RPMI7951 (cell line): ENCODE results near the gene PCBP3. TPM values are rescaled to one million over a fixed set of nuclear protein-coding genes. Genes with fewer than 3 reads are reported as not detected.

Source experiments
- DNase-seq: peaks from one replicate; pipeline ENCODE4 v3.0.0-alpha.2; 2012; ENCODE audit warnings: low read depth
- total RNA-seq: library from RNA; depleted of rRNA; stranded (reverse); fragments of >200 nt; shearing (Covaris generic); gene quantifications from 2 replicates; pipeline ENCODE4 v1.2.3, GENCODE V29; 2014

Gene PCBP3
- total RNA-seq, 1 experiment from 2014 or later = 4.0 TPM

GRCh38 chr21:45753445-45753844, 109.9 kb downstream of the PCBP3 start:
- no peak for DNase-seq

- DNase-seq = no peak
Measured at GRCh38 chr21:45756029-45756428, 112.5 kb downstream of the PCBP3 start.

DNA sequence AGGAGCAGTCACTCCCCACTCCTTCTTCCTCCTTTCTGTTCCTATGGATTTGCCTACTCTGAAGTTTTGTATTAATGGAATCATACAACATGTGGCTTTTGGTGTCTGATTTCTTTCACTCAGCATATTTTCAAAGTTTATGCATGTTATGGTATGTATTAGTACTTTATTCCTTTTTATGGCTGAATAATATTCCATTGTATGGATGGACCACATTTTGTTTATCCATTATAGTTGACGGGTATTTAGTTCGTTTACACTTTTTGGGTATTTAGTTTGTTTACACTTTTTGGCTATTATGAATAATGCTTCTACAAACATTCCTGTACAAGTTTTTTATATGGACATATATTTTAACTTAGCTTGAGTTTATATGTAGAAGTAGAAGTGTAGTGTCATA, 113.1 kb downstream of the PCBP3 start:
- no peak for DNase-seq

- DNase-seq = no peak
Measured at GRCh38 chr21:45761704-45762103, 118.2 kb downstream of the PCBP3 start.

DNA sequence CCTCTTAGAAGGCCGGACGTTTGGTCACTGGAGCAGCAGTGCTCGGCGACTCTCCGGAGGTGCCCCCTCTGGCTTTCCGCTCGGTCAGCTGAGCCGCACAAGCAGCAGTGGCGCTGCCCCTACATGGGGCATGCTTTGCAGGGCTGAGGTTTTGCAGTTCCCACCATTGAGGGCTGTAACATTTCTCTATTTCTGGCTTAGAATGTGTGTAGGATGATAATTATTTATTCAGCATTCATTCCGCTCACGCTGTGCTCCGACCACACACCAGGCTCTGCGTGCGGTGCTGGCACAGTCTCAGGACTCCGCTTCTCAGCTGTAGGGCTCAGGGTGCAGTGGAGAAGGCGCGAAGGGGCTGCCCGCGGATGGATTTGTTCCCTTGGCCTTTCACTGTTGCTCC, 119.5 kb downstream of the PCBP3 start:
- no peak for DNase-seq

DNA sequence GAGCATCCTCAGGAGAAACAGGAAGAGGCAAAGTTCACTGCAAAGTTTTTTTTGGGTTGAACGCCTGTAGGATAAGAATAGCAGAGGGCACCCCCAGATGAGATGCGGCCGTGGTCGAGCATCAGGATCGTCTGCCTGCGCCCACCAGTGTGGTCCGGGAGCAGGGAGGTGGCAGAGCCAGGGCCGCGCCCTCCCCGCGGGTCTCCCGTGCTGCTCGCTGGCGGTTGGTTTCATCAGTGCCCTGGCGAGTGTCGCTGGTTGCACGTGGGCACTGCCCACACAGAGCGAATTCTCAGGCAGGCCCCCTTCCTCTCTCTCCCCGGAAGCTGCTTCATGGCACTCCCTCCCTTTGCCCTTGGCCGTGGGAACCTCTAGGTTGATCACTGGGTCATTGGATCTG, 120.0 kb downstream of the PCBP3 start:
- DNase-seq = no peak

DNA sequence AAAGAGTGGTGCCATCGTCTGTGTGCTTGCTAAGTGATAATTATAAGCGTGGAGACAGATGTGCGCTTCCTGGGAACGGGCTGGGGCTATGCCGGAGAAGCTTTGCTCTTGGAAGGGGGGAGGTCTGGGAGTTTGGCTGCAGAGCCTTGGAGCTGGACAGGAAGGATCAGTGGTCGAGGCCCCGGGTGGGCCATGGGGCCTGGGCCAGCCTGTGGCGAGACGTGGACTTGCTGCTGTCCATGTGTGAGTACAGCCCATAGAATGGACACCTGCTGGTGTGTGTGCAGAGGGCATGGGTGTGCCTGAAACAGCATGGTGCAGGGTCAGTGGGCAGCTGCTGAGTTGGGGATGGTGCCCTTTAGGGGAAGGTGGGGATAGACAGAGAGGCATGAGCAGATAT, 121.3 kb downstream of the PCBP3 start:
- DNase-seq = no peak

DNA sequence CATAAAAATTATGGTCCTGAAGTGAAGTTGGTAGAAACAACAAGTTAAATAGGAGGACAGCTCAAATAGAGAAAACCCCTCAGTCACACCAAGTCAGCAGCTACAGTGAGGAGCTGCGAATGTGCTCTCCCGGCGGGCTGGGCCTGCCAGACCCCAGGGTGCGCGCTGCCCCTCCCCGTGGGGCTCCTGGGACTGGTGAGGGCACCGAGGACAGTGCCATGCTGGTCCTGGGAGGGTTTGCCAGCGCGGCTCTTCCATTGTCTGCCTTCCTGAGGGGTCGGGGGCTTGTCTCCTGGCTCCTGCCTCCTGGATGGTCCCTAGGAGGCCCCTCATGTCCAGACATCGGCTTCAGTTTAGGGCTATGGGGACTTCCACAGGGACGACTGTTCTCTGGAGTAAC, 121.8 kb downstream of the PCBP3 start:
- DNase-seq = no peak

DNA sequence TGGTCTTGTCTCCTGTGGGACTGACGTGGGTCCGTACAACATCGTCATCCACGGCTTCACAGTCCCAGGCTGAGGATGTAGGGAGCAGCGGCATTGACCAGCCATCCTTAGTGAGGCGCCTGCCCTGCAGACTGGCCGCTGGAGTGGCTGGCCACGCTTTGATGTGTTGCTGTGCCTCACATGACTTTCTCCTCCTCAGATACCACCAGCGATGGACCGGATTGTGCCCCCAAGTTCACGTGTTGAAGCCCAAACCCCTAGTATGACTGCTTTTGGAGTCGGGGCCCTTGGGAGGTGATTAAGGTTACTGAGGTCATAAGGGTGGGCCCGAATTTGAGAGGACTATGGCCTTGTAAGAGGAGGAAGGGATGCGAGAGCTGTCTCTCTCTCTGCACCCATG, 122.5 kb downstream of the PCBP3 start:
- no peak for DNase-seq

- DNase-seq = no peak
Measured at GRCh38 chr21:45766501-45766900, 123.0 kb downstream of the PCBP3 start.

- no peak for DNase-seq
Measured at GRCh38 chr21:45767071-45768006, 123.8 kb downstream of the PCBP3 start.

GRCh38 chr21:45768011-45768739, 124.7 kb downstream of the PCBP3 start:
- no peak for DNase-seq

GRCh38 chr21:45768740-45769048, 125.2 kb downstream of the PCBP3 start:
- DNase-seq = no peak

DNA sequence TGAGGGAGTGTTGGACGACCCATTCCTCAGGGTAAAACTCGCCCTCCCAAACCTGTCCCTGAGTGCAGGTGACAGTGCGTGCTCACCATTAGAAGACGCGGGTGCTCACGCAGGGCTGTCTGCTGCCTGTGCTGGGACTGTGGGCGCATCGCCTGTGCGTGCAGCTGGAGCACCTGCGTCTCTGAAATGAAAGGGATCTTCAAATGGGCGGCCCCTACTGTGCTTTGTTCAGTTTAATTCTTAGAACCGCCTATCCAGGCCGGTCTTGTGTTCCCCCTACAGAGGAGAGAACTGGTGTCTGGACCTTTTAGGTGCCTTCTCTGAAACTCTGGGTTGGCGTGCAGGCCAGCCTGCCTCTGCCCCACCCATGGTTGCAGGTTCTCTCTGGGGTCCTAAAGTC, 125.8 kb downstream of the PCBP3 start:
- DNase-seq = no peak

GRCh38 chr21:45769896-45770295, 126.4 kb downstream of the PCBP3 start:
- no peak for DNase-seq

DNA sequence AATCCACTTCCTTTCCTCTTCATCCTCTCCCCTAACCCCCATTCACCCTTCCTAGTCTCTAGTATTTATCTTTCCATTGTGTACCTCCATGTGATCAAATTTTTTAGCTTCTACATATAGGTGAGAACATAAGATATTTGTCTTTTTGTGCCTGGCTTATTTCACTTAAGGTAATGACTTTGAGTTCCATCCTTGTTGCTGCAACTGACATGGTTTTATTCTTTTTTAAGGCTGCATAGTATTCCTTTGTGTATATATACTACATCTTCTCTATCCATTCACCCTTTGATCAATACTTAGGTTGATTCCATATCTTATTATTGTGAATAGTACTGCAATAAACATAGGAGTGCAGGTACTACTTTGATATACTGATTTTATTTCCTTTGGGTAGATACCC, 128.7 kb downstream of the PCBP3 start:
- no peak for DNase-seq

DNA sequence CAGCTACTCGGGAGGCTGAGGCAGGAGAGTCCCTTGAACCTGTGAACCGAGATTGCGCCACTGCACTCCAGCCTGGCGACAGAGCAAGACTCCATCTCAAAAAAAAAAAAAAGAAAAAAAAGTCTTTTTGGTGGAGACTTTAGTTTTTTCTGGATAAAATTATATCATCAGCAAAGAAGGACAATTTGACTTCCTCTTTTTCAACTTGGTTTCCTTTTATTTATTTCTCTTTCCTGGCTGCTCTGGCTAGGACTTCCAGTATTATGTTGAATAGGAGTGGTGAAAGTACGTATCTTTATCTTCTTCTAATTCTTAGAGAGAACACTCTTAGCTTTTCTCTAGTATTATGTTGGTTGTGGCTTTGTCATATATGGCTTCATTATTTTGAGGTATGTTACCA, 130.8 kb downstream of the PCBP3 start:
- no peak for DNase-seq

DNA sequence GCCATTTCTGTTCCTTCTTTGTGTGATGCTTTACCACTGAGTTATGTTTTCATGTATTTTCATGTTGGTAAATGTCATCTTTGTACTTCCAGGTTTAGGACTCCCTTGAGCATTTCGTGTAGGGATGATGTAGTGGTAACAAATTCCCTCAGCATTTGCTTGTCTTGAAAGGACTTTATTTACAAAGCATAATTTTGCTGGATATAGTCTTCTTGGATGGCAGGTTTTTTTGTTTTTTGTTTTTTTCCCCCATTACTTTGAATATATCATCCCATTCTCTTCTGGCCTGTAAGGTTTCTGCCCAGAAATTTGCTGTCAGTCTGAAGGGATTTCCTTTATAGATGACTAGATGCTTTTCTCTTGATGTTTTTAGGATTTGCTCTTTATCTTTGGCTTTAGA, 133.4 kb downstream of the PCBP3 start:
- DNase-seq = no peak

GRCh38 chr21:45778686-45779085, 135.2 kb downstream of the PCBP3 start:
- no peak for DNase-seq

DNA sequence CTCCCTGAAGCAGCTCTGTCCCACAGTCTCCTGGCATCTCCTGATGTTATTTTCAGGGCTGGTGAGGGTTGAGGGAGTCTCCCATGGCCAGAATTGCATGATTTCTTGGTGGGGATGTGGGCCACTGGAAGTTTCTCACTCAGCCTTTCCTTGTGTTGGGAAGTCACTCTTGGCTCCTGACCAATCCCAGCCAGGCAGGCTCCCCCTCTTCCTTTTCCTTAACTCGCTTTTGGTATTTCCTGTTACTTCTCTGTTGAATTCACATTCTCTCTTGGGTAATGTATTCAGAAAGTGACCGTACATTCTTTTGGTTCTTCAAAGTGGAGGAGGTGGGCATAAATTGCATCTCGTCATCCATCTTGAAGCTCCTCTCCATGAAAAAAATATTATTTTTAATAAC, 135.7 kb downstream of the PCBP3 start:
- no peak for DNase-seq

DNA sequence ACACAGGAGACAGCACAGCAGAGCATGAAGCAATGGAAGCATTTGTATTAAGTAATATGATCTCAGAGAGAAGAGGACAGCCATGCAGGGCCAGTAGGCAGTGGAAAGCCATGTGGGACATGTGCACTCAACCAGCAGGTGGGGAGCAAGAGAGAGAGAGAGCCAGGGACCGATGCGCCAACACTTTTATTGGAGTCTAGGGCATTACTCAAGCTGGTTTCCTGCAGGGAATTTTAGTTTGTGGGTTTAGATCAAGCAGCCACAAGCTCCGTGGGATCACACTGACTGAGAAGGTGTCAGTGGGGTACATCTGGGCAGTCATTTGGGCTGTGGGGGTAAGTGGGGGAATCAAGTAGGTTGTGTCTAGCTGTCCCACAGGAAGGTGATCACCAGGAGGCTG, 137.1 kb downstream of the PCBP3 start:
- DNase-seq = no peak

DNA sequence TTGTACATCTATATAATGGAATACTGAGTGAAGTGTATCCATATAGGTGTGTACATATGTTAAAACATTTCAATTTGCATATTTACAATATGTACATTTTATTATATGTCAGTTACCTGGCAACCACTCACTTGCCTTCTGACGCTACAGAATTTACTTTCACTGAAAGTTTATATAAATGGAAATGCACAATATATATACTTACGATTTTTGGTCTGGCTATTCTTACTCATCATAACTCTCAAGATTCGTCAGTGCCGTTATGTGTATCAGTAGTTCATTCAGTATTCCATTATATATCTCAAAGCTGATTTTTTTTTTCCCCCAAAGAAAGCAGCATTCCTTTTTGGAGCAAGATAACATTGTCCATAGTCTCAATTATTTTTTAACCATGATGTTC, 138.2 kb downstream of the PCBP3 start:
- no peak for DNase-seq

DNA sequence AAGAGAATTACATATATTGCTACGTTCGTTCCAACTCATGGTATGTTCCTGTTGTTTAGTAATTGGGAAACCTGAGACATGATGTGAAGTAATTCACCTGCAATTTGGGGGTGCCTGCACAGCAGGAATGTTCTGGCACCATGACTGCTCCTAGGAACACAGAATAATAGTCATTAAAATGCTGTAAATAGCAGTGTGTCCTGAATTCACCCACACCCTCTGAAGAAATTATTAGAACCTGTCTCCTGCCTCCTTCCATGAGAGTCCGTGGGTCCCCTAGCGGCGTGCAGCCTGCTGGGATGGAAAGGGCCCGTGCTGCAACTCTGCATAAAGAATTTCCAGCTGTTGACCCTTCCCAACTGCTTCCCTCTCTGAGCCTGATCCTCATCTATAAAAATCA, 143.1 kb downstream of the PCBP3 start:
- no peak for DNase-seq
